GM18870 (cell line): ENCODE data around the gene SUFU.

Experiments used
- ATAC-seq: cut with Tn5 transposase; IDR thresholded peaks from one replicate; pipeline ENCODE4 v1.9.1; 2021; ENCODE audit warnings: moderate library complexity; ENCODE audit not compliant: unreplicated experiment

SUFU gene

DNA sequence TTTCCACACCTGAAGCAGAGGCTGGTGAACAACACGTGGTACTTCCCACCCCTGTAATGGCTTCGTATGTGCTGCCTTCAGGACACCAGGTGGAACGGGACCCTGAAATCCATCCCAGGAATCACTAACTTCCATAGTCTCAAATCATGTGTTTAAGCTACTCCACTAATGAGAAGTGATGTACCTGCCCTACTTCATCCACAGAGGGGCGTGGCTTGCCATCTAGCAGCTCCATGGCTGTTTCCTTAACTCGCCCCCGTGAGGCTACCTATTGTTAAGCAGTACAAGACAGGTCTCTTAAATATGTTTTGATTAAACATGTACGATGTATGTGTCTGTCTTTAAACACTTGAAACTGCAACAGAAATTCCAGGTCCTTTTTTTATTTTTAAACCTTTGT is 178.6 kb downstream of the SUFU start:
- no peak for ATAC-seq

DNA sequence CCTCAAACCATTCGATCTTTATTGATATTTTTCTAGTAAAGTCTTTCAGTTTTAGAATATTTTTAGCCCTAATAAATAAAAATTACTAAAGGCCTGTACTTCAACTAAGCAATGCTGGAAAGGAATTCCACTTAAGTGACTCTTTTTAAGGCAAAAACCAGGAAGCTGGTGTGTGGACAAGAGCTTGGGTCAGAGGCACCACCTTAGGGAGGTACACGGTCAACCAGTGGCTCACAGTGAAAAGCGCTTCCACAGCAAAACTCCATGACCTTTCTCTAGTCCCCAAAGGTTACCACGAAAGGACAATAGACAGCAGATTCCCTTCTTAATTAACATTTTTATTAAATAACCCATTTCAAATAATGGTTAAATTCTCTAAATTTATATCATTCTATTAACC is 179.2 kb downstream of the SUFU start:
- ATAC-seq: no peak
